D721Med (cell line): ENCODE measurements around the gene CDK9.

Source experiments
- DNase-seq: peaks from one replicate; pipeline ENCODE4 v3.0.0; 2011; ENCODE audit warnings: low spot score; ENCODE audit not compliant: insufficient read length
- FAIRE-seq: peaks from 2 replicates; lab custom pipeline; 2011; peaks lifted over from hg19 to GRCh38; lab: Jason Lieb, UNC
- TF ChIP-seq, protein P1 (sequence below): IDR thresholded peaks from 2 replicates; pipeline ENCODE4 v1.5.1; 2012; ENCODE audit warnings: mild to moderate bottlenecking, control low read depth; ENCODE audit not compliant: insufficient read depth; ENCODE audit errors: missing control alignments

CDK9 gene

DNA sequence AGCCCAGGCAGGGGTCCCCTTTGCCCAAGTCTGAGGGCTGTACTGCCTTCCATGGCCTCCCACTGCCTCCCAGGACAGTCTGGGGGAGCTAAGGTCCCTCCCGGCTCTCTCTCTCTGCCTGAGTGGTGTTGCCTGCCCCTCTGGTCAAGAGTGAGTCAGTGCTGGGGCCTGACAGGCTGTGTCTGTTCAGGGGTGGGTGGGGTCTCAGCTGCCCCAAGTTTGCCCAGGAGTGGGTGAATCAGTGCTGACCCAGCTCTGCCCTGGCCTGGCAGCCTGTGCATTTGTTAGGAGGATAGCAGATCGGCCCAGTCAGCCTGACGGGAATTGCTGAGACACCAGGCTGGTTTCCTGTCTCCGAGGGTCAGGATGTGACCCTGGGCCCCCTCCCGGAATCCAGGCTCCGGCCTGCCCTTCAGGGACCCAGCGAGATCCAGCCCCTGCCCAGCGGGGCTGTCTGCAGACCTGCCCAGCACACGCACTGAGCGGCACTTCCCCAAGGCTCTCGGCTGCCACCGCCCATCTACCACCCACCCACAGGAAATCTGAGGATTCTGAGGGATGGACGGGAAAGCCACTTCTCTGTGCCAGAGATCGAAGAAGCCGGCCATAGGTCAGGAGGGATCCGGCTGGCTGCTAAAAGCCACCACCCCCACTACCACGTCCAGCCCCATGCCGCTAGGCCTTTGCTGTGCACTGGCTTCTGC lies 52.7 kb downstream of the CDK9 start:
- TF ChIP-seq, protein P1, sequence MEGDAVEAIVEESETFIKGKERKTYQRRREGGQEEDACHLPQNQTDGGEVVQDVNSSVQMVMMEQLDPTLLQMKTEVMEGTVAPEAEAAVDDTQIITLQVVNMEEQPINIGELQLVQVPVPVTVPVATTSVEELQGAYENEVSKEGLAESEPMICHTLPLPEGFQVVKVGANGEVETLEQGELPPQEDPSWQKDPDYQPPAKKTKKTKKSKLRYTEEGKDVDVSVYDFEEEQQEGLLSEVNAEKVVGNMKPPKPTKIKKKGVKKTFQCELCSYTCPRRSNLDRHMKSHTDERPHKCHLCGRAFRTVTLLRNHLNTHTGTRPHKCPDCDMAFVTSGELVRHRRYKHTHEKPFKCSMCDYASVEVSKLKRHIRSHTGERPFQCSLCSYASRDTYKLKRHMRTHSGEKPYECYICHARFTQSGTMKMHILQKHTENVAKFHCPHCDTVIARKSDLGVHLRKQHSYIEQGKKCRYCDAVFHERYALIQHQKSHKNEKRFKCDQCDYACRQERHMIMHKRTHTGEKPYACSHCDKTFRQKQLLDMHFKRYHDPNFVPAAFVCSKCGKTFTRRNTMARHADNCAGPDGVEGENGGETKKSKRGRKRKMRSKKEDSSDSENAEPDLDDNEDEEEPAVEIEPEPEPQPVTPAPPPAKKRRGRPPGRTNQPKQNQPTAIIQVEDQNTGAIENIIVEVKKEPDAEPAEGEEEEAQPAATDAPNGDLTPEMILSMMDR = no peak
- DNase-seq (no peak), FAIRE-seq (no peak)
